DOHH2 (cell line): ENCODE results near the gene ZMIZ1.

ENCODE experiments used
- H3F3A ChIP-seq: fragments of 200-600 bp; sonication (generic), shearing (Covaris generic); 2 replicates; pipeline ENCODE4 v1.6.0; 2016; ENCODE audit warnings: antibody characterized with exemption, mild to moderate bottlenecking; ENCODE audit not compliant: control insufficient read depth, insufficient read depth
- H3K27ac ChIP-seq: fragments of 200-600 bp; sonication (generic); 2 replicates; pipeline ENCODE4 v1.5.1; 2014; ENCODE audit warnings: low read depth, mild to moderate bottlenecking, low read length, moderate library complexity
- H3K27me3 ChIP-seq: fragments of 200-600 bp; sonication (generic); 2 replicates; pipeline ENCODE4 v1.6.1; 2014; ENCODE audit warnings: mild to moderate bottlenecking, low read length, mixed read lengths; ENCODE audit not compliant: control insufficient read depth
- H3K36me3 ChIP-seq: fragments of 200-600 bp; sonication (generic); 2 replicates; pipeline ENCODE4 v1.6.1; 2014; ENCODE audit warnings: mild to moderate bottlenecking, low read length, moderate library complexity, mixed read lengths; ENCODE audit not compliant: control insufficient read depth
- H3K4me1 ChIP-seq: fragments of 200-600 bp; sonication (generic); 2 replicates; pipeline ENCODE4 v1.6.1; 2014; ENCODE audit warnings: mild to moderate bottlenecking, low read length, mixed read lengths; ENCODE audit not compliant: control insufficient read depth
- H3K4me2 ChIP-seq: fragments of 200-600 bp; sonication (generic); 2 replicates; pipeline ENCODE4 v1.6.0; 2014; ENCODE audit warnings: mild to moderate bottlenecking, low read length, moderate library complexity
- H3K4me3 ChIP-seq: fragments of 200-600 bp; sonication (generic); 2 replicates; pipeline ENCODE4 v1.5.1; 2014; ENCODE audit warnings: mild to moderate bottlenecking, low read length, mixed read lengths
- H3K79me2 ChIP-seq: fragments of 200-600 bp; sonication (generic); 2 replicates; pipeline ENCODE4 v1.6.1; 2014; ENCODE audit warnings: mild to moderate bottlenecking, low read length, mixed read lengths; ENCODE audit not compliant: control insufficient read depth
- H3K9me2 ChIP-seq: fragments of 200-600 bp; sonication (generic); replicated peaks from 2 replicates; pipeline ENCODE4 v1.6.1; 2014; ENCODE audit warnings: mild to moderate bottlenecking, low read length, mixed read lengths; ENCODE audit not compliant: control insufficient read depth
- H3K9me3 ChIP-seq: fragments of 200-600 bp; sonication (generic); 2 replicates; pipeline ENCODE4 v1.6.1; 2014; ENCODE audit warnings: antibody characterized with exemption, low read length, mixed read lengths; ENCODE audit not compliant: control insufficient read depth, insufficient read depth
- H4K20me1 ChIP-seq: fragments of 200-600 bp; sonication (generic); 2 replicates; pipeline ENCODE4 v1.6.0; 2014; ENCODE audit warnings: low read depth, mild to moderate bottlenecking, antibody characterized with exemption, low read length, moderate library complexity; ENCODE audit not compliant: control insufficient read depth, insufficient read depth
- EZH2phosphoT487 ChIP-seq: fragments of 200-600 bp; sonication (generic); IDR thresholded peaks from 2 replicates; pipeline ENCODE4 v1.6.1; 2017; ENCODE audit warnings: borderline replicate concordance, mild to moderate bottlenecking, antibody characterized with exemption, low read length, moderate library complexity, mixed read lengths
- TF ChIP-seq, protein P1 (sequence below): fragments of 200-600 bp; sonication (generic); IDR thresholded peaks from one replicate; pipeline ENCODE4 v1.5.1; 2014; ENCODE audit warnings: antibody characterized with exemption, mild to moderate bottlenecking, low read depth, low read length; ENCODE audit not compliant: poor library complexity, severe bottlenecking

The ZMIZ1 gene

DNA sequence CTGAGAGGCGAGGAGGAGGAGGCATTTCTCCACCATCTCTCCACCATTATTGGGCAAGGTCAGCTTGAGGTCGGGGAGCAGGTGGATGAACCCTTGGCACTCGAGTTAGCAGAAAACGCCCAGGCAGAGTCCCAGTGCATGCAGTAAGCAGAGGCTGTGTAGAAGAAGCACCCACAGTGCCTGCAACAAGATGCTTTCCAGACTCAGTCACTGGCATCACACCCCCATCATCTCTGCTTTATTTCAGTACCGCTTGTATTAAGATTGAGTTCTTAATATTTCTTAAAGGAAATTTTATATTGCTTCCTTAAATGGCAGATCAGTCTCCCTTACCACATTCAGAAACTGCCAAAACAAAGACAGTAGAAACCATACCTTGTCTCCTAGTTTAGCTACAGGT, 156.2 kb downstream of the ZMIZ1 start:
- Histone ChIP-seq H3K9me2 (no peaks in the 10 kb centered on the region), H3K79me2 (no peaks in the 10 kb centered on the region), H3K27me3 (no peaks in the 10 kb centered on the region), H3K9me3 (no peaks in the 10 kb centered on the region), H3K36me3 (no peaks in the 10 kb centered on the region), H3F3A (peaks cover 7% of the 10 kb centered on the region), H3K4me1 (peaks cover 24% of the 10 kb centered on the region), H3K4me2 (no peak overlapping the region), H4K20me1 (no peaks in the 10 kb centered on the region), H3K4me3 (no peak overlapping the region), H3K27ac (no peak overlapping the region)
- no peak for TF ChIP-seq EZH2phosphoT487
- TF ChIP-seq, protein P1, sequence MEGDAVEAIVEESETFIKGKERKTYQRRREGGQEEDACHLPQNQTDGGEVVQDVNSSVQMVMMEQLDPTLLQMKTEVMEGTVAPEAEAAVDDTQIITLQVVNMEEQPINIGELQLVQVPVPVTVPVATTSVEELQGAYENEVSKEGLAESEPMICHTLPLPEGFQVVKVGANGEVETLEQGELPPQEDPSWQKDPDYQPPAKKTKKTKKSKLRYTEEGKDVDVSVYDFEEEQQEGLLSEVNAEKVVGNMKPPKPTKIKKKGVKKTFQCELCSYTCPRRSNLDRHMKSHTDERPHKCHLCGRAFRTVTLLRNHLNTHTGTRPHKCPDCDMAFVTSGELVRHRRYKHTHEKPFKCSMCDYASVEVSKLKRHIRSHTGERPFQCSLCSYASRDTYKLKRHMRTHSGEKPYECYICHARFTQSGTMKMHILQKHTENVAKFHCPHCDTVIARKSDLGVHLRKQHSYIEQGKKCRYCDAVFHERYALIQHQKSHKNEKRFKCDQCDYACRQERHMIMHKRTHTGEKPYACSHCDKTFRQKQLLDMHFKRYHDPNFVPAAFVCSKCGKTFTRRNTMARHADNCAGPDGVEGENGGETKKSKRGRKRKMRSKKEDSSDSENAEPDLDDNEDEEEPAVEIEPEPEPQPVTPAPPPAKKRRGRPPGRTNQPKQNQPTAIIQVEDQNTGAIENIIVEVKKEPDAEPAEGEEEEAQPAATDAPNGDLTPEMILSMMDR: no peak

DNA sequence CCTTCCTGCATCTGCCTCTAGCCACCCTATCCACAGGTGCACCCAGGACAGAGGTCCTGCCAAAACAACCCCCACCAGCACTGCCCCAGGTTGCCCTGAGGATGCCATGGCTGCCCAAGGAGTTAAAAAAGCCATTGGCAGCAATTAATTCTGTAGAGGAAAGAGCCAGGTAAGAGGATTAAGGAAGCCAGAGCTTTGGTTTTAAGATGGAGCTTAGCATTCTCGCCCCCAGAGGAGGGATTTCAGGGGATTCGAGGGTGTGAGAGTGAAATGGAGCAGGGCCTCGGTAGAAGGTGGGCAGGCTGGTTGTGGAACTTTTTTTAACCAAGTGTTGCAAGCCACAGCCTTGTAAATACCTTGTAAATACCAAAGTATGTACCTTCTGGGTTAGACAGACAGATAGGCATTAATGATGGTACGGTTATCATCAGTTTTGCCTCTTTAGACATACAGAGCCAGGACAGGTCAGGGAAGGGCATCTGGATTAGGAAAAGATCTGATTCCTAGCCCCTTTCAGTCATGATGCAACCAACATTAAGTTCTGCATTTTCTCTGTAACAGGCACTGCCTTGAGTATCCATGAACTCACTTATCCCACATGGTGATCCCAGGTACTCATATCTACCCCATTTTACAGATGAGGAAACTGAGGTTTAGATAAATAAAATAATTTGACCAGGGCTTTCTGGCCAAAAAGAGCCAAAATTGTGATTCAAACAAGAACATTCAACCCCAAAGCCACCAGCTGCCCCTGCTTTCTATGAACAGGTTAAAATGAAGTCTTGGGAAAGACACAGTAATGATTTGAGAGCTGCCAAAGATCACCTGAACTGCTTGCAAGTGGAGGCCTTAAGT, 157.9 kb downstream of the ZMIZ1 start:
- TF ChIP-seq EZH2phosphoT487: no peak
- TF ChIP-seq, protein P1: no peak
- no peak overlapping the region for H3K4me2 ChIP-seq
- H3K4me3 ChIP-seq: no peak overlapping the region
- H3K9me3 ChIP-seq: no peaks in the 10 kb centered on the region
- no peaks in the 10 kb centered on the region for H3K79me2 ChIP-seq
- H3F3A ChIP-seq: peaks cover 11% of the 10 kb centered on the region
- H3K27ac ChIP-seq: no peak overlapping the region
- no peaks in the 10 kb centered on the region for H3K9me2 ChIP-seq
- no peaks in the 10 kb centered on the region for H3K36me3 ChIP-seq
- H3K4me1 ChIP-seq: peaks cover 34% of the 10 kb centered on the region
- no peaks in the 10 kb centered on the region for H3K27me3 ChIP-seq
- no peaks in the 10 kb centered on the region for H4K20me1 ChIP-seq

DNA sequence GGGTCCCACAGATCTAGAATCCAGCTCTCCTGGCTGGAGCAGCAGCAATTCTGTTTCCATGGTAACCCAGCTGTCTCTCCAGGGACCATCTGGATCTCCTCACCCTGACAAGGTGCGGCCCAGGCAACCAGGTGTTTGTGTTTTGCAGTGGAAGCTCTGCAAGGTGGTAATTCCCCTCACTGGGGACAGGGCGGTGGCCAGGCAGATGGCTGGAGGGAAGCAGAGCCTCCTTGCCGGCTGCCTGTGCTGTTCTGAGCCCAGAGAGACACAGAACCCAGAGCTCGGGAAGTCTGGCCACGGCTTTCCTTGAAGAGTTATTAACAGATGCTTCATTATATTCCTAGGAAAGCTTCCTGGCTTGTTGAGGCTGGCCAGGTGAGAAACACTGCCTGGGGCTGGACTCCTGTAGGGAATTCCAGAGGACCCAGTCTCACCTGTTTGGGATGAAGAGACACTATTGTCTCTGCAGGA, 160.3 kb downstream of the ZMIZ1 start:
- H3K36me3 ChIP-seq: no peaks in the 10 kb centered on the region
- H3K9me3 ChIP-seq: no peaks in the 10 kb centered on the region
- H3K4me3 ChIP-seq: peak overlapping the region; percentile 69
- no peak for TF ChIP-seq EZH2phosphoT487
- TF ChIP-seq, protein P1: no peak
- no peaks in the 10 kb centered on the region for H3K9me2 ChIP-seq
- no peak overlapping the region for H3K27ac ChIP-seq
- H3K27me3 ChIP-seq: no peaks in the 10 kb centered on the region
- H4K20me1 ChIP-seq: no peaks in the 10 kb centered on the region
- peaks cover 34% of the 10 kb centered on the region for H3K4me1 ChIP-seq
- H3K4me2 ChIP-seq: peak overlapping the region; percentile 84
- peaks cover 11% of the 10 kb centered on the region for H3F3A ChIP-seq
- no peaks in the 10 kb centered on the region for H3K79me2 ChIP-seq
